Measurements from ENCODE around the gene C1orf115. TPM values are rescaled to one million over a fixed set of nuclear protein-coding genes. Genes with fewer than 3 reads are reported as not detected.
A peak's percentile ranks its signal among the peaks of the same experiment; 100 is the strongest.

C1orf115 gene, protein sequence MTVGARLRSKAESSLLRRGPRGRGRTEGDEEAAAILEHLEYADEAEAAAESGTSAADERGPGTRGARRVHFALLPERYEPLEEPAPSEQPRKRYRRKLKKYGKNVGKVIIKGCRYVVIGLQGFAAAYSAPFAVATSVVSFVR
- 3.2 TPM for polyA plus RNA-seq (2013, experiment 1 of 2)
- polyA plus RNA-seq (2013, experiment 2 of 2): 3.2 TPM

DNA sequence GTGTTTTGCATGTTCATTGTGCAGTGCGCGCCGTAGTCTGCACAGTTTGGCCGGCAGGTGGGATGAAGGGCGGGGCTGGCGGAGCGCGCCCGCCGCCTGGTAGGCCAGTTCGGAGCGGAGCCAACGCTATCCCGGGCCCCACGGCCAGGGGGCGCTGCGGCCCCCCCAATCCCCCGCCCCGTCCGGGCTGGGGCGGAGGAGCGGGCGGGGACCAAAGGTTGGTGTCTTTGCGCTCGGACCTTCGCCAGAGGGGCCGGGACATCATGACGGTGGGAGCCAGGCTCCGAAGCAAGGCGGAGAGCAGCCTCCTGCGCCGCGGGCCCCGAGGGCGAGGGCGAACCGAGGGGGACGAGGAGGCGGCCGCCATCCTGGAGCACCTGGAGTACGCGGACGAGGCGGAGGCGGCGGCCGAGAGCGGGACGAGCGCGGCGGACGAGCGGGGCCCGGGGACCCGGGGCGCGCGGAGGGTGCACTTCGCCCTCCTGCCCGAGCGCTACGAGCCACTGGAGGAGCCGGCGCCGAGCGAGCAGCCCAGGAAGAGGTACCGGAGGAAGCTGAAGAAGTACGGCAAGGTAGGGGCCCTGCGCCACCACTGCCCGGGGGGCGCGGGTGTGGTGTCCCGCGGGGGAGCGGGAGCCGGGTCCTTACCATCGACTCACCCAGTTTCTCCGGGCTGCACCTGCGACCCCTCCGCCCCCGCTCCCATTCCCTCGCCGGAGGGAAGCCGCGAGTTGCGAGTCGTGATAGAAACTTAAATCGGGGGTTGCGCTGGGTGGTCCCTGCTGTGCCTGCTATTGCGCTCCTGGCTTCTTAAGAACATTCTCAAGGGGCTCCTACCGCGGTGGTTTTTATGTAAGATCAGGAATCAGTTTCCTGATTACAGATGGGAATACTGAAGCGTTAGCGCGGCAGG, at the start of gene C1orf115:
Gene C1orf115, plus strand, starts transcription at position 224 of the 913 bp plus-strand sequence. Its CDS starts 40 bp downstream, at position 264.
- Histone ChIP-seq H3K36me3 (ENCODE audit: insufficient read depth, low read length) (no peaks in the 10 kb centered on the region), H3K27ac (ENCODE audit: low read depth, low read length) (no peak within 1 kb of the TSS), H3K4me3 (ENCODE audit: low read length) (peak within 1 kb of the TSS; percentile 78), H3K9me3 (ENCODE audit: insufficient read depth, low read depth, low read length) (no peaks in the 10 kb centered on the region), H3K9ac (ENCODE audit: low read depth, low read length) (peak within 1 kb of the TSS; percentile 60), H3K4me1 (ENCODE audit: insufficient read depth, low read length) (no peaks in the 10 kb centered on the region), H3K27me3 (ENCODE audit: insufficient read depth, low read length) (peaks cover 36% of the 10 kb centered on the region)
- 1% methylated on average over 96 of the region's 96 CpGs for WGBS

DNA sequence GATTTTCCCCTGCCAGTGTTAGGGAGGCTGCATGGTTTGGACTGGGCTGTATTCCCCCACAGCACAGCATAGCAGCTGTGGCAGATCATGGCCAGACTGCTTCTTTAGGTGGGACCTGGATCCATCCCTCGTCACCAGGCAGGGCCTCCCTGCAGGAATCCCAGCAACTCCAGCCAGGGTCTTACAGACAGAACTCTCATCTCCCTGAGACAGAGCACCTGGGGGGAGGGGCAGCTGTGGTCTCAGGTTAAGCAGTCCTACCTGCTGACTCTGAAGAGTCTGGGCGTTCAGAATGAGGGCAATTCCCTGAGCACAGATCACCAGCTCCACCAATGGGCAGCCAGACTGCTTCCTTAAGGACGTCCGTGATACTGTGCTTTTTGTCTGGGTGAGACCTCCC, 47.9 kb upstream of the C1orf115 start:
- Histone ChIP-seq H3K4me1 (ENCODE audit: insufficient read depth, low read length) (no peaks in the 10 kb centered on the region), H3K27me3 (ENCODE audit: insufficient read depth, low read length) (no peaks in the 10 kb centered on the region), H3K9ac (ENCODE audit: low read depth, low read length) (no peak overlapping the region), H3K9me3 (ENCODE audit: insufficient read depth, low read depth, low read length) (no peaks in the 10 kb centered on the region), H3K27ac (ENCODE audit: low read depth, low read length) (no peak overlapping the region), H3K36me3 (ENCODE audit: insufficient read depth, low read length) (peaks cover 50% of the 10 kb centered on the region), H3K4me3 (ENCODE audit: low read length) (no peak overlapping the region)
- WGBS: 88% methylated on average over 4 of the region's 4 CpGs

DNA sequence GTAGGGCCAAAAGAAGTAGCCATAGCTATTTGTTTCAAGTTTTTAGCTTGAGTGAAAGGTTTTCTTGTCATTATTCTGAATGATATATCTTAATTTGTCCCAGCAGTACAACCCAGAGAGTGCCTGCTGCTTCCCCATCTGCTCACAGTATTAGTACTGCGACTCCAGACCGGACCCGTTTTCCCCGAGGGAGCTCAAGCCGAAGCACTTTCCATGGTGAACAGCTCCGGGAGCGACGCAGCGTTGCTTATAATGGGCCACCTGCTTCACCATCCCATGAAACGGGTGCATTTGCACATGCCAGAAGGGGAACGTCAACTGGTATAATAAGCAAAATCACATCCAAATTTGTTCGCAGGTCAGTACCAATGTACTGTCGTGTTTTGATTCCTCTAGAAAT, 37.2 kb upstream of the C1orf115 start:
- no peak overlapping the region for H3K9ac ChIP-seq (ENCODE audit: low read depth, low read length)
- H3K4me3 ChIP-seq (ENCODE audit: low read length): no peak overlapping the region
- no peaks in the 10 kb centered on the region for H3K4me1 ChIP-seq (ENCODE audit: insufficient read depth, low read length)
- H3K36me3 ChIP-seq (ENCODE audit: insufficient read depth, low read length): peaks cover 73% of the 10 kb centered on the region
- WGBS: 95% methylated on average over 12 of the region's 13 CpGs
- H3K27me3 ChIP-seq (ENCODE audit: insufficient read depth, low read length): no peaks in the 10 kb centered on the region
- H3K27ac ChIP-seq (ENCODE audit: low read depth, low read length): no peak overlapping the region
- no peaks in the 10 kb centered on the region for H3K9me3 ChIP-seq (ENCODE audit: insufficient read depth, low read depth, low read length)

DNA sequence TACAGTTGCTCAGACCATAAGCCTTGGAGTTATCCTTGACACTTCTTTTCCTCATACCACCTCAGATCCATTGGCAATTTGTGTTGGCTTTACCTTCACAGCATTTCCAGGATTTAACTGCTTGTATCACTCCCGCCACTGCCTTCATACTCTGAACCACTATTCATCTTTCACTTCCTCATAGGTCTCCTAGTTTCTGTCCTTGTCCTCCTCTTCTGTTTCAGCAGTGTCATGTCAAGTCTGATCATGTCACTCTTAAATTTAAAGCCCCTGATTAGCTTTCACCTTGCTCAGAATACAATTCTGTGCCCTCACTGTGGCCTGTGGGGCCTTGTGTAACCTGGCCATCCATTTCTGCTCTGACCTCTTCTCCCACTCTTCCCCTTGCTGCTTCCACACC, 34.7 kb upstream of the C1orf115 start:
- no peak overlapping the region for H3K4me3 ChIP-seq (ENCODE audit: low read length)
- no peaks in the 10 kb centered on the region for H3K27me3 ChIP-seq (ENCODE audit: insufficient read depth, low read length)
- H3K9me3 ChIP-seq (ENCODE audit: insufficient read depth, low read depth, low read length): no peaks in the 10 kb centered on the region
- H3K36me3 ChIP-seq (ENCODE audit: insufficient read depth, low read length): peaks cover 69% of the 10 kb centered on the region
- no peaks in the 10 kb centered on the region for H3K4me1 ChIP-seq (ENCODE audit: insufficient read depth, low read length)
- no peak overlapping the region for H3K9ac ChIP-seq (ENCODE audit: low read depth, low read length)
- 92% methylated on average over 1 of the region's 1 CpG for WGBS
- H3K27ac ChIP-seq (ENCODE audit: low read depth, low read length): no peak overlapping the region

DNA sequence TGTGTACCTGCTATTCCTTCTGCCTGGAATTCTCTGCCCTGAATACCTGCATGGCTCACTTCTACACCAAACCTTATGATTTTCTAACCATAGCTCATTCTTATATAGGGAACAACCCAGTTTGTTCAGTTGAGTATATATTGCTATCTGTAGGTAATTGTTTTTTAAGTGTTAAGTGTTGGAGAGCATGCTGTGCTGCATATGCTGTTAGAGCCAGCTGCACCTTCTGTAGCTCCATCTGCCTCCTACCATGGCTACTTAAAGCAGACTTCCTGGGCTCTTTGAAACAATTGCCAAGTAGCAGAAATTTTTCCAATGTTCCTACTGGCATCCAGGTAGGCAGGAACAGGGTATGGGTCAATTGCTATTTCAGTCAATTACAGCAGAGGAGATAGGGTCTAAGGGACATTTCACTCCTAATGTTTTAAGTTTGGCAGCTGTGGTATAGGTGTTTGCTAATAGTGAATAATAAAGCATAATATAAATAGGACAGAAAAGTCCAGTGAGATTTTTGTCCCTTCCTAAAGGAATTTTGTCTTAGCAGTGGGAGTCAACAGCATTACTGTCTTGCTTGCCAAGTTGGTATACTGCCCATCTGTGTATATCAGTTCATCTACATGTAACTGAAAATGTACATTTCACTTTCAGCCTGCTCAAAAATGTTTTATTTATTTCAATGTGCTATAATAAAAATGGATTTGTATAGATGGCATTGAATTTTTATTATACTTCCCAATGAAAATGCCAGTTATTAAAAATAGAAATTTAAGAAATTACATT, 34.0 kb upstream of the C1orf115 start:
- Histone ChIP-seq H3K9ac (ENCODE audit: low read depth, low read length) (no peak overlapping the region), H3K4me3 (ENCODE audit: low read length) (no peak overlapping the region), H3K9me3 (ENCODE audit: insufficient read depth, low read depth, low read length) (no peaks in the 10 kb centered on the region), H3K27ac (ENCODE audit: low read depth, low read length) (no peak overlapping the region), H3K4me1 (ENCODE audit: insufficient read depth, low read length) (no peaks in the 10 kb centered on the region), H3K27me3 (ENCODE audit: insufficient read depth, low read length) (no peaks in the 10 kb centered on the region), H3K36me3 (ENCODE audit: insufficient read depth, low read length) (peaks cover 67% of the 10 kb centered on the region)

DNA sequence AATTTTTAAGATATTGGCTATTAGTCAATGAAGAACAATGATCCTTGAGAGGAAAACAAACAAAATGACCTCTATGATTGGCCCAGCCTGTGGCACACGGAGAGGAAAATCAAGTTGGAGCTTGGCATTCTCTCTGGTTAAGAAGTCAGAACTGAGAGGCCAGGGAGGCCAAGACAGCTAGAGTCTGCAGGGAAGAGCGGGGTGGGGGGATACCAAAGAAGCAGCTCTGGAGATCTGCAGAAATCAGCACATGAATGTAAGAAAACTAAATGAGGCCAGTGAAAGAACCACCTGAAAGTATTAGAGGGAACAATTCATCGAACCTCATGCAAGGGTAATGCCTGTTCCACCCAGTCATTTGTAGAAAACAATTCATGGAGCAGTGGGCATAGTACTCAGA, 23.8 kb upstream of the C1orf115 start:
- 89% methylated on average over 3 of the region's 3 CpGs for WGBS
- no peak overlapping the region for H3K9ac ChIP-seq (ENCODE audit: low read depth, low read length)
- H3K27ac ChIP-seq (ENCODE audit: low read depth, low read length): no peak overlapping the region
- peaks cover 4% of the 10 kb centered on the region; the same call in 1 of the 2 replicates for H3K4me1 ChIP-seq (ENCODE audit: insufficient read depth, low read length)
- no peak overlapping the region for H3K4me3 ChIP-seq (ENCODE audit: low read length)
- no peaks in the 10 kb centered on the region for H3K27me3 ChIP-seq (ENCODE audit: insufficient read depth, low read length)
- no peaks in the 10 kb centered on the region for H3K9me3 ChIP-seq (ENCODE audit: insufficient read depth, low read depth, low read length)
- peaks cover 6% of the 10 kb centered on the region; the same call in 1 of the 2 replicates for H3K36me3 ChIP-seq (ENCODE audit: insufficient read depth, low read length)

DNA sequence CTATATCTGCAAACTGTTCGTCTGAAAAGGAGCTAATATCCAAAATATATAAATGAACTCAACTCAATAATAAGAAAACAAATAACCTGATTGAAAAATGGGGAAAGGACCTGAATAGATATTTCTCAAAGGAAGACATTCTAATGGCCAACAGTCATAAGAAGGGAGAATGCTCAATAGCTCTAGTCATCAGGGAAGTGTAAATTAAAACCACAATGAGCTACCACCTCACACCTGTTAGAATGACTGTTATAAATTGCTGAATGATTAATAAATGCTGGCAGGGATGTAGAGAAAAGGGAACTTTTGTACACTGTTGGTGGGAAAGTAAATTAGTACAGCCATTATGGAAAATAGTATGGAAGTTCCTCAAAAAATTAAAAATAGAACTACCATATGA, 21.2 kb upstream of the C1orf115 start:
- no peaks in the 10 kb centered on the region for H3K9me3 ChIP-seq (ENCODE audit: insufficient read depth, low read depth, low read length)
- H3K36me3 ChIP-seq (ENCODE audit: insufficient read depth, low read length): 0 out of 2 replicates have a peak, but pooled peaks cover 2% of the 10 kb centered on the region
- H3K4me1 ChIP-seq (ENCODE audit: insufficient read depth, low read length): peaks cover 4% of the 10 kb centered on the region; the same call in 1 of the 2 replicates
- no peak overlapping the region for H3K27ac ChIP-seq (ENCODE audit: low read depth, low read length)
- no peaks in the 10 kb centered on the region for H3K27me3 ChIP-seq (ENCODE audit: insufficient read depth, low read length)
- 100% methylated on average over 1 of the region's 1 CpG for WGBS
- no peak overlapping the region for H3K9ac ChIP-seq (ENCODE audit: low read depth, low read length)
- H3K4me3 ChIP-seq (ENCODE audit: low read length): no peak overlapping the region

DNA sequence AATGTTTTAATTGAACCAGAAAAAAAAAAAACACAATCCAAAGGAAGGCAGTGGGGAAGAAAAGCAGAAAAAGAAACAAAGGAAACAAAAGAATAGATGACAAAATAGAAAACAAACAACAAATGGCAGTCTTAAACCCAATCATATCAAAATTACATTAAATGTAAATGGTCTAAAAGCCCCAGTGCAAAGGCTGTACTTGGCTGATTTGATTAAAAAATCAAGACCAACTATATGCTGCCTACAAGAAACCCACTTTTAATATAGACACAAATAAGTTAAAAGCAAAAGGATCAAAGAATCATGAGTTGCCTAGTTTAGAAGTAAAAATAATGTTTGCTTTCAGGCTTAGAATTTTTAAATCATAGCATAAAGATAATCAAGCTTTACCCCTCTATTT, 19.8 kb upstream of the C1orf115 start:
- H3K27ac ChIP-seq (ENCODE audit: low read depth, low read length): no peak overlapping the region
- no peaks in the 10 kb centered on the region for H3K9me3 ChIP-seq (ENCODE audit: insufficient read depth, low read depth, low read length)
- H3K27me3 ChIP-seq (ENCODE audit: insufficient read depth, low read length): no peaks in the 10 kb centered on the region
- peaks cover 4% of the 10 kb centered on the region; the same call in 1 of the 2 replicates for H3K4me1 ChIP-seq (ENCODE audit: insufficient read depth, low read length)
- H3K9ac ChIP-seq (ENCODE audit: low read depth, low read length): no peak overlapping the region
- no peaks in the 10 kb centered on the region for H3K36me3 ChIP-seq (ENCODE audit: insufficient read depth, low read length)
- H3K4me3 ChIP-seq (ENCODE audit: low read length): no peak overlapping the region

DNA sequence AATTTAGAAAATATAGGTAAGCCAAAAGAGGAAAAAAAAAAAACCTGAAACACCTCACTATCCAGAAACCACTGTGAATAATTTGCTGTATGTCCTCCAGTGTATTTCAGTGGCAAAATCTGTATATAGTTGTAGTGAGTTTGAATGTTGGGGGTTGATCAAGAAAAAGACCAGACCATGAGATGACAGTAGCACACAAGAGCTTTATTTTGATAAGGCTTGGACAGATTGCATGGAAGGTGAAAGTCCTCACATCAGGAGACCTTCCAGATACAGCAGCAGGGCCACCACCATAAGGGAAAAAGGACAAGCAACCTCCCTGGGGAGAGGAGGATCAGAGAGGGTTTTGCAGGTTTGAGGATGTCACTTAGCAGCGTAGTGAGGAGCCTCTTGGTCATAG, 16.2 kb upstream of the C1orf115 start:
- Histone ChIP-seq H3K36me3 (ENCODE audit: insufficient read depth, low read length) (no peaks in the 10 kb centered on the region), H3K4me3 (ENCODE audit: low read length) (no peak overlapping the region), H3K9me3 (ENCODE audit: insufficient read depth, low read depth, low read length) (no peaks in the 10 kb centered on the region), H3K27ac (ENCODE audit: low read depth, low read length) (no peak overlapping the region), H3K9ac (ENCODE audit: low read depth, low read length) (no peak overlapping the region), H3K4me1 (ENCODE audit: insufficient read depth, low read length) (no peaks in the 10 kb centered on the region), H3K27me3 (ENCODE audit: insufficient read depth, low read length) (no peaks in the 10 kb centered on the region)
- WGBS: 95% methylated on average over 1 of the region's 1 CpG

DNA sequence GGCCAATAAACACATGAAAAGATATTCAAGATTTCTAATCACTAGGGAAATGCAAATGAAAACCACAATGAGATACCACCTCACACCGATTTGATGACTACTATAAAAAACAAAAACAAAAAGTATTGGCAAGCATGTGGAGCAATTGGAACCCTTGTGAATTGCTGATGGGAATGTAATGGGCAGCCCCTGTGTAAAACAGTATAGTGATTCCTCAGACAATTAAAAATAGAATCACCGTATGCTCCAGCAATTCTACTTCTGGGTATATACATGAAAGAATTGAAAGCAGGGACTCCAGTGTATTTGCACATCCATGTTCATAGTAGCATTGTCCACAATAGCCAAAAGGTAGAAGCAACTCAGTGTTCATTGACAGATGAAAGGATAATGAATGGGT, 12.9 kb upstream of the C1orf115 start:
- WGBS: 83% methylated on average over 1 of the region's 2 CpGs
- H3K27ac ChIP-seq (ENCODE audit: low read depth, low read length): no peak overlapping the region
- no peaks in the 10 kb centered on the region for H3K27me3 ChIP-seq (ENCODE audit: insufficient read depth, low read length)
- H3K9ac ChIP-seq (ENCODE audit: low read depth, low read length): no peak overlapping the region
- H3K4me1 ChIP-seq (ENCODE audit: insufficient read depth, low read length): no peaks in the 10 kb centered on the region
- H3K9me3 ChIP-seq (ENCODE audit: insufficient read depth, low read depth, low read length): no peaks in the 10 kb centered on the region
- H3K36me3 ChIP-seq (ENCODE audit: insufficient read depth, low read length): no peaks in the 10 kb centered on the region
- H3K4me3 ChIP-seq (ENCODE audit: low read length): no peak overlapping the region
